ENCODE data around the gene ROBO4.

DNA sequence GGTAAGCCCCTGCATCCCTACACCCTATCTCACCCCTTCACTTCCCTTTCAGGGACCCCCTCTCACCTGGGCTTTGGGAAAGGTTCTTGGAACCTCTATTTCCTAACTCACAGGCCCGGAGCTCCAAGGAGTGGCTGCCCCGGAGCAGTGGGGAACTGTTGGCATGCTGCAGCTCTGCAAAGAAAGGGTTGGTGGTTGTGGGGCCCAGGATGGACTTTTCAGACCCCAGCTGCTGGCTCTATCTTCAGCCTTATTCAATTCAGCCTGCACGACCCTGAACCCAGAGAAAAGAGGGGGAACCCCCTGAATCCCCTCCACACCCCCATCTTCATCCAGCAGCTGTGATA, 10.0 kb downstream of the ROBO4 start:
- no peak for TF ChIP-seq CTCF (IDR thresholded peaks at IDR 0.05; ENCODE audit: insufficient read depth, low read length, poor library complexity, severe bottlenecking)
- TF ChIP-seq EZH2phosphoT487 (conservative IDR thresholded peaks at IDR 0.05; ENCODE audit: low read length) = no peak

Data from SU-DHL-6 (cell line).